BLaER1 treated with 17β-estradiol and CSF1 and Interleukin-3, amounts not matched to agents 10 nM and 100 nM (cell line): ENCODE results near the gene OLA1.

Experiments used
- H3K27ac ChIP-seq, 11 experiments: shearing (Covaris generic); formaldehyde crosslinking; 2 replicates each; pipeline ENCODE4 v1.8.1; 2022
- H3K27me3 ChIP-seq, 11 experiments: shearing (Covaris generic); formaldehyde crosslinking; 2 replicates each; pipeline ENCODE4 v1.8.1; 2022
- H3K36me3 ChIP-seq, 11 experiments: shearing (Covaris generic); formaldehyde crosslinking; 2 replicates each; pipeline ENCODE4 v1.8.1; 2022
- H3K4me1 ChIP-seq, 10 experiments: shearing (Covaris generic); formaldehyde crosslinking; 2 replicates each; pipeline ENCODE4 v1.8.1; 2022
- H3K4me2 ChIP-seq, 11 experiments: shearing (Covaris generic); formaldehyde crosslinking; 2 replicates each; pipeline ENCODE4 v1.8.1; 2022
- H3K4me3 ChIP-seq, 10 experiments: shearing (Covaris generic); formaldehyde crosslinking; 2 replicates each; pipeline ENCODE4 v1.8.1; 2022
- H3K9ac ChIP-seq, 11 experiments: shearing (Covaris generic); formaldehyde crosslinking; 2 replicates each; pipeline ENCODE4 v1.8.1; 2022
- H3K9me3 ChIP-seq, 11 experiments: shearing (Covaris generic); formaldehyde crosslinking; replicated peaks in 1 of 11; 2 replicates each; pipeline ENCODE4 v1.8.1; 2022
- H4K20me1 ChIP-seq, 11 experiments: shearing (Covaris generic); formaldehyde crosslinking; 2 replicates each; pipeline ENCODE4 v1.8.1; 2022
- Cebpa-rat ChIP-seq, 11 experiments: shearing (Covaris generic); IDR thresholded peaks; 2 replicates each; pipeline ENCODE4 v1.8.1; 2022

The OLA1 gene

DNA sequence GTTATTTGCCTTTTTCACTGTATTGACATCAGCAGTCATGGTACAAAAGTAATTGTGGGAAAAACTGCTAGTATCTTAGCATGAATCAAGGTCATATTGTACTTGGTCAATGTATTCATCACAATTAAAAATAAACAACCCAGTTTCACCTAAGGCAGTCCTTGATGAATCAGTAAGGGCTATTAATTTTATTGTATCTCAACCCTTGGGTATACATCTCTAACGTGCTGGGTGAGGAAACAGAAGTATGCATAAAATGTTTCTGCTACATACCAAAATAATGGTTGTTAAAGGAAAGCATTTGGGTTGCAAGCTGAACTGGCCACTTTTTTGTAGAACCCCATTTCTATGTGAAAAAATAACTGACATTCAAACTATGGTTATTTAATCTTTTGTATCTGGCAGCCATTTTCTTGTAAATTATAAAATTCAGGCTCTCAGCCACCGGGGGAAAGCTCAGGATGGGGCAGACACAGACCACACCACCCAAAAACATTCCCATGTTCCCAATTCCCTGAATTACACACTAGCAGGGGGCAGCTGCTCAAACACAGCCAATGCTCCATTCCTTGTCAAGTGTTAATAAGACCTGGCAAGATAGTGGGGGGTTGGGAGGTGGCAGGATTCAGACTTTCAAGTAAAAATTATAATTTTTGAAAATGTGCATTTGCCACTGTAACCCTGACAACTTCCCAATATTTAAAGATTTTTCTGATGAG is 49.3 kb downstream of the OLA1 start:
- Histone ChIP-seq H3K4me3 (no peak overlapping the region), H3K9ac (no peak overlapping the region), H3K36me3 (peaks cover 15 to 48% (median 30%) of the 10 kb centered on the region in 11 experiments; a peak in 21 of 22 replicates), H3K4me2 (no peak overlapping the region), H3K27me3 (no peaks in the 10 kb centered on the region), H4K20me1 (peaks cover 0 to 82% (median 18%) of the 10 kb centered on the region in 11 experiments; a peak in 12 of 22 replicates), H3K27ac (no peak overlapping the region), H3K9me3 (peaks cover 0 to 4% (median 0%) of the 10 kb centered on the region in 11 experiments; a peak in 2 of 22 replicates), H3K4me1 (no peaks in the 10 kb centered on the region)
- TF ChIP-seq Cebpa-rat (IDR thresholded peaks at IDR 0.05) = no peak

DNA sequence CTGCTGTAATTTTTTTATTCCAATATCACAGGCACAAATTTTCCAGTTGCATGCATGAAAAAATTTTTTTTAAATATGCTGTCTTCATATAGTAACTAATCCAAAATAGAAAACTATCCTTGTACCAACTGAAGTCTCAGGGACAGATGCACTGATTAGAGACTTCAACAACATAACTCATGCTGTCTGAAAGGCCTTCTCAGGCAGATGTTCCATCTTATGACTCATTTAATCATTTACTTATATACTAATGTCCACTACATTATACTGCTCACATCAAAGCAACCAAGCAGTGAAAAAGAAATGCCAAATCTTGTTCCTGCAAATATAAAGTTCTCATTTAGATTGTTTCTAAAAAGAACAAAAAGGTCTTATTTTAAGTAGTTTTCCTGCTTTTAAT is 53.1 kb downstream of the OLA1 start:
- Histone ChIP-seq H3K27me3 (no peaks in the 10 kb centered on the region), H3K9me3 (peaks cover 0 to 3% (median 0%) of the 10 kb centered on the region in 11 experiments; a peak in 2 of 22 replicates), H3K4me2 (no peak overlapping the region), H4K20me1 (peaks cover 0 to 70% (median 18%) of the 10 kb centered on the region in 11 experiments; a peak in 12 of 22 replicates), H3K27ac (no peak overlapping the region), H3K36me3 (peaks cover 2 to 32% (median 11%) of the 10 kb centered on the region in 11 experiments; a peak in 14 of 22 replicates), H3K9ac (no peak overlapping the region), H3K4me3 (no peak overlapping the region), H3K4me1 (no peaks in the 10 kb centered on the region)
- TF ChIP-seq Cebpa-rat (IDR thresholded peaks at IDR 0.05) = no peak

DNA sequence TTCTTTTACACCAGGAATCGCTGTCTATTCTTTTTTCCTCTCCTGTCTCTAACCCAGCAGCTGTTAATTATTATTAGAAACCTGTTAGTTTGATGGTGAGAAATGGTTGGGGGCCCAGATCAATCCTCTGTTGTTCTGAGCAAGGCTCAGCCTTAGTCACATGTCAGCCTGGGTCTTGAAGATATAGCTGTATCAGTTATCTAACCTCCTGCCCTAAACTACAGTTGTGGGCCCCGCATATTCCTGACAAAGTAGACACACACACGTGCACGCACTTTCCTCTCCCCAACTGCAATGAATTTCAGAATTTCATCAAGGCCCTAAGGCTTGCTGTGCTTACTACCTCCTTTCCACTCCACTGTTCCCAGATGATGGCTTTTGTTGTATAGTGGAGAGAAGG is 54.6 kb downstream of the OLA1 start:
- TF ChIP-seq Cebpa-rat (IDR thresholded peaks at IDR 0.05) = no peak
- Histone ChIP-seq H3K27me3 (no peaks in the 10 kb centered on the region), H3K9ac (no peak overlapping the region), H3K36me3 (peaks cover 0 to 32% (median 11%) of the 10 kb centered on the region in 11 experiments; a peak in 13 of 22 replicates), H3K4me2 (no peak overlapping the region), H3K27ac (no peak overlapping the region), H3K9me3 (peaks cover 0 to 3% (median 0%) of the 10 kb centered on the region in 11 experiments; a peak in 2 of 22 replicates), H3K4me1 (no peaks in the 10 kb centered on the region), H4K20me1 (peaks cover 0 to 74% (median 20%) of the 10 kb centered on the region in 11 experiments; a peak in 12 of 22 replicates), H3K4me3 (no peak overlapping the region)

DNA sequence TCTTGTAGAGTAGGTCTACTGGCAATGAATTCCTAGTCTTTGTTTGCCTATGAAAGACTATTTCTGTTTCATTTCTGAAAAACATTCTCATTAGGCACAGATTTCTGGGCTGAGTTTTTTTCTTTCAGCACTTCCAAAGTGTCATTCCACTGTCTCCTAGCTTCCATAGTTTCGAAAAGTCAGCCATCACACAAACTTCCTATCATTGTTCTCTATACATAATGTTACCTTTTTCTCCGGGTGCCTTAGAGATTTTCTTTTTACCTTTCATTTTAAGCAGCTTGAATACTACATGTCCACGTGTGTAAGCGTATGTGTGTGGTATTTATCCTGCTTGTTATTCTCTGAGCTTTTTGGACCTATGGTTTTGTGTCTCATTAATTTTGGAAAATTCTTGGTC is 55.7 kb downstream of the OLA1 start:
- no peaks in the 10 kb centered on the region for H3K4me1 ChIP-seq

DNA sequence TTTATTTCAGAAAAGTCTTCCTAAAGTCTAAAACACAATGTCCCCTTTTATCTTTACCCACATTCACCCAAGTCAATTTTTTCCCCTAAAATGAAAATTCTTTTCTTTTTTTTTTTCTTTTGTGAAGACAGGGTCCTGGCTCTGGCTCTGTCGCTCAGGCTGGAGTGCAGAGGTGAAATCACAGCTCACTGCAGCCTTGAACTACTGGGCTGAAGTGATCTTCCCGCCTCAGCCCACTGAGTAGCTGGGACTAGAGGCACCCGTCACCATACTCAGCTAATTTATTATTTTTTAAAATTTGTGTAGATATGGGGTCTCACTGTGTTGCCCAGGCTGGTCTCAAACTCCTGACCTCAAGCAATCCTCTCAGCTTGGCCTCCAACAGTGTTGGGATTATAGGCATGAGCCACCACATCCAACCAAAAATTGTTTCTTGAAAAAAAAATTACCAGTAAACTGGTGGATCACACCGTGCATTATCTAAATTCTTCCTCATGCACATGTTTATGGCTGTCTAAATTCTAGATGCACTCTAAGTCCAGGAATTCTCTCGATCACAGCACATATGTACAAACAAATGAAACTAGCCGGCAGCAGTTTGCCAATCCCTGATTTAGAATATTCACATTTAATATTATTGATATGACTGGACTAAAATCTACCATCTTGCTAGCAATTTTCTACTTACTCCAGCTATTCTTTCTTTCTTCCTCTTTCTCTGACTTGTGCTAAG is 56.8 kb downstream of the OLA1 start:
- Histone ChIP-seq H3K4me1 (no peaks in the 10 kb centered on the region), H3K27ac (no peak overlapping the region), H3K9me3 (peaks cover 0 to 3% (median 0%) of the 10 kb centered on the region in 11 experiments; a peak in 2 of 22 replicates), H3K4me2 (no peak overlapping the region), H3K36me3 (peaks cover 8 to 47% (median 27%) of the 10 kb centered on the region in 11 experiments; a peak in 21 of 22 replicates), H4K20me1 (peaks cover 0 to 74% (median 6%) of the 10 kb centered on the region in 11 experiments; a peak in 11 of 22 replicates), H3K4me3 (no peak overlapping the region), H3K27me3 (no peaks in the 10 kb centered on the region), H3K9ac (no peak overlapping the region)
- no peak for TF ChIP-seq Cebpa-rat (IDR thresholded peaks at IDR 0.05)

More for the DNA sequence above, 55.7 kb downstream of the OLA1 start:
- H3K27ac ChIP-seq = no peak overlapping the region
- no peak overlapping the region for H3K4me2 ChIP-seq
- no peaks in the 10 kb centered on the region for H3K27me3 ChIP-seq
- peaks cover 0 to 74% (median 14%) of the 10 kb centered on the region in 11 experiments; a peak in 10 of 22 replicates for H4K20me1 ChIP-seq
- TF ChIP-seq Cebpa-rat (IDR thresholded peaks at IDR 0.05) = no peak
- no peak overlapping the region for H3K9ac ChIP-seq
- H3K4me3 ChIP-seq = no peak overlapping the region
- H3K36me3 ChIP-seq = peaks cover 8 to 38% (median 21%) of the 10 kb centered on the region in 11 experiments; a peak in 21 of 22 replicates
- peaks cover 0 to 3% (median 0%) of the 10 kb centered on the region in 11 experiments; a peak in 2 of 22 replicates for H3K9me3 ChIP-seq

DNA sequence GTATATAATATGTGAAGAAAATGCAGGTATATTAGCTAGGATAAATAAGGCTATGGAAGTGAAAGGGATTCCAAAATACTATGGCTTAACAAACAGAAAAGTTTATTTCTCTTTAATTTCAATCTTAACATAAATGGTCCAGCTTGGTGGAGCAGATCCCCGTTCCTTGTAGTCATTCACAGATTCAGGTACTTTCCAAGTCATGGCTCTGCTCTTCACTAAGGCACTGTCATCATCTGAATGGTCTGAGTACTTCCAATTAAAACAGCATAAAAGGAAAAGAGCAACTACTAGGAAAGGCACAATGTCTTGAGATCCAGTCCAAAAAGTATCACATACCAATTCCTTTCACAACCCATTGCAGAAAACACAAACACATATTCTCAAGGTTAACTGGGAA is 63.4 kb downstream of the OLA1 start:
- Histone ChIP-seq H3K4me1 (peaks cover 0 to 16% (median 2%) of the 10 kb centered on the region in 10 experiments; a peak in 9 of 20 replicates), H3K4me2 (no peak overlapping the region), H3K9ac (no peak overlapping the region), H3K27ac (no peak overlapping the region), H3K27me3 (no peaks in the 10 kb centered on the region), H3K9me3 (no peaks in the 10 kb centered on the region), H3K4me3 (no peak overlapping the region), H4K20me1 (peaks cover 10 to 99% (median 42%) of the 10 kb centered on the region in 11 experiments; a peak in 18 of 22 replicates), H3K36me3 (peaks cover 0 to 79% (median 49%) of the 10 kb centered on the region in 11 experiments; a peak in 19 of 22 replicates)
- no peak for TF ChIP-seq Cebpa-rat (IDR thresholded peaks at IDR 0.05)

DNA sequence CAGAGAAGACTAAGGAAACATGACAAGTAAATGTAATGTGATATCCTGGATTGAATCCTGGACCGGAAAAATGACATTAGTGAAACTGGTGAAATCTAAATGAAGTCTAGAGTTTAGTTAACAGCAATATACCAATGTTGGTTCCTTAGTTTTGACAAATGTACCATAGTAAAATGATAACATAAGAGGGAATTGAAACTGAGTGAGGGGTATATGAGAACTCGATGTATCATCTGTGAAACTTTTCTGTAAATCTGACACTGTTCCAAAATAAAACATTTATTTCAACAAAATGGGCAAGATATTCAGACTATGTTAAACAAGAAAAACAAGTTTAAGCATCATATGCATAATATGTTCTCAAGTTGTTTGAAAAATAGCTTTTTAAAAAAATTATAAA is 63.8 kb downstream of the OLA1 start:
- Histone ChIP-seq H3K4me1 (peaks cover 0 to 16% (median 2%) of the 10 kb centered on the region in 10 experiments; a peak in 9 of 20 replicates), H4K20me1 (peaks cover 10 to 99% (median 42%) of the 10 kb centered on the region in 11 experiments; a peak in 18 of 22 replicates), H3K4me2 (no peak overlapping the region), H3K9me3 (no peaks in the 10 kb centered on the region), H3K9ac (no peak overlapping the region), H3K27me3 (no peaks in the 10 kb centered on the region), H3K36me3 (peaks cover 0 to 79% (median 49%) of the 10 kb centered on the region in 11 experiments; a peak in 19 of 22 replicates), H3K27ac (no peak overlapping the region), H3K4me3 (no peak overlapping the region)
- TF ChIP-seq Cebpa-rat (IDR thresholded peaks at IDR 0.05) = no peak

DNA sequence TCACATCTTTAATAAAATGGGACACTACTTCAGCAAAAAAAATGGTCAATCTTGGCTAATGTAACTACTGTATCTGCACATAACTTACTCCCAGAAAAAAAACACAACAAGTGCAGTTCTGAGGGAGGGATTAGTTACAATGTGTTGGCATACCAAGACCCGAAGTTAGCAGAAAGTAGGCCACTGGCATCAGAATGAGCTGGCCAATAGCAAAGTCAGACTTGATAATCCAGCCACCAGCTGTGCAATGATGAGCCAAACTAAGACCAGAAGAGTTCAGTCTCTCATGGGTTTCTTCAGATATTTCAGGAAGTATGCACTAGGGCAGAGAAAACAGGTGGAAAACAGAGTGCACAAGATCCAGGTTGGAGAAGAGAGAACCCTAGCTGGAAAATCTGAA is 65.3 kb downstream of the OLA1 start:
- peaks cover 10 to 86% (median 40%) of the 10 kb centered on the region in 11 experiments; a peak in 18 of 22 replicates for H4K20me1 ChIP-seq
- H3K9ac ChIP-seq = no peak overlapping the region
- no peaks in the 10 kb centered on the region for H3K9me3 ChIP-seq
- peaks cover 0 to 16% (median 2%) of the 10 kb centered on the region in 10 experiments; a peak in 9 of 20 replicates for H3K4me1 ChIP-seq
- TF ChIP-seq Cebpa-rat (IDR thresholded peaks at IDR 0.05) = no peak
- no peak overlapping the region for H3K4me2 ChIP-seq
- H3K27ac ChIP-seq = no peak overlapping the region
- no peaks in the 10 kb centered on the region for H3K27me3 ChIP-seq
- no peak overlapping the region for H3K4me3 ChIP-seq
- peaks cover 0 to 73% (median 44%) of the 10 kb centered on the region in 11 experiments; a peak in 19 of 22 replicates for H3K36me3 ChIP-seq
